Fibroblast of skin of left biceps (primary cell): ENCODE data around the gene KLF15.

Source experiments
- DNase-seq, 2 experiments: peaks; one replicate each; pipeline ENCODE4 v3.0.0-alpha.2; 2013; ENCODE audit warnings: low read depth in 2 of 2

The KLF15 gene

DNA sequence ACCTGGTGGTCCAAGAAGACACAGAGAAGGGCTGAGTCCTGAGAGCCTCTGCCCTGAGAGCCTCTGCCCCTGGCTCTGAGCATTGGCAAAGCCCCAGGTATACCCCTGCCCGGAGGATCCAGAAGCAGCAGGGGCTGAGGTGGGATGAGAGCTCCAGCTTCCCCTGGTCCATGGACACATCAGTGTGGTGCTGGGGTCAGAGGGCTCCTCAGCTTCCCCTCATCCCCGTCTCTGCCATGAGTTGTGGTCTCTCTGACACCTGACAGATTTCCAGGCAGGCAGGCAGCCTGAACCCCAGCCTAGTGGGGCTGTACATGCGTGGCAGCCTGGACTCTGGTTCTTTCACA is 3.5 kb upstream of the KLF15 start:
- no peak for DNase-seq

DNA sequence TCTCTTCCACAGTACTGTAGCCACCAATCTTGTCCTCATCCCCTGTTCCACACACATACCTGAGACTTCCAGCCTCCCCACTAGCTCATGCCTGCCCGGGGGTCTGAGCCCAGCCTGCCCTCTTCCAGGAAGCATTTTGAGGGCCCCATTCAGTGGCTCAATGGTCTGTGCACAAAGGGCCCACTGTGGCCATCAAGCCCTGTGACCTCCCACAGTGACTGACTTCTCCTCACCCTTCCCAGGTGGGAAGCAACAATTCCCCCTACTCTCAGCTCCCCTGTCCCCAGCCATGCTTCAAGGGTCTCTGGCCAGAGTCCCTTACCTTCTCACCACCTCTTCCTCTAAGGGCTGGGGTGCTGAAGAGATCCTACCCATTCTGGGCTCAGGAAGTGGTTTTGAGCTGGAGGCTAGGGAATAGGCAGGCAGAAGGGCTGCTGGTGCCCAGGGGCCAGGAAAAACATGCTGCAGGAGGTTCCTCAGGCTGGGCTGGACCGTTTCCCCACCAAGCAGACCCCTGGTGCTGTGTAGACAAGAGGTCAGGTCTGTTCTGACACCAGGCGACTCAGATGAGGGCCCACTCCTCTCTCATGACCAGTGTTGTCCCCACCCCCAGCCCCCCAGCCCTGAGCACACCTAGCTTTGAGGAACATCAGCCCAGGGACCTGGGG is 3.0 kb upstream of the KLF15 start:
- DNase-seq: no peak

DNA sequence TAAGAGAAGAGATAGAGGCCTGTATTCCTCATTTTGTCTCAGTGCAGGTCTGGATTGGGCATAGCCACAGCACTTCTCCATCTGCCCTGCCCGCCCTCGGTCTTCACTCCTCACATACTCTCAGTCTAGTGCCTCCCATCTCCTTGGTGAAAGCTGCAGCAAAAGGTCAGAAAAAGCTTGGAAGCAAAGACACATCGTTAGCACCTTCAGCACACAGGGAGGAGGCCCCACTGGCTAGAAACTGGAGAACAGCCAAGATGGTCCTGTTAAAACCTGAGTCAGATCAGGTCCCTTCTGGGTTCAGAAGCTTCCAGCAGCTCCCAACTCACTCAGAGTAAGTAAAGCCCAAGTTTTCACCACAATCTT is 1.6 kb upstream of the KLF15 start:
- DNase-seq: no peak

DNA sequence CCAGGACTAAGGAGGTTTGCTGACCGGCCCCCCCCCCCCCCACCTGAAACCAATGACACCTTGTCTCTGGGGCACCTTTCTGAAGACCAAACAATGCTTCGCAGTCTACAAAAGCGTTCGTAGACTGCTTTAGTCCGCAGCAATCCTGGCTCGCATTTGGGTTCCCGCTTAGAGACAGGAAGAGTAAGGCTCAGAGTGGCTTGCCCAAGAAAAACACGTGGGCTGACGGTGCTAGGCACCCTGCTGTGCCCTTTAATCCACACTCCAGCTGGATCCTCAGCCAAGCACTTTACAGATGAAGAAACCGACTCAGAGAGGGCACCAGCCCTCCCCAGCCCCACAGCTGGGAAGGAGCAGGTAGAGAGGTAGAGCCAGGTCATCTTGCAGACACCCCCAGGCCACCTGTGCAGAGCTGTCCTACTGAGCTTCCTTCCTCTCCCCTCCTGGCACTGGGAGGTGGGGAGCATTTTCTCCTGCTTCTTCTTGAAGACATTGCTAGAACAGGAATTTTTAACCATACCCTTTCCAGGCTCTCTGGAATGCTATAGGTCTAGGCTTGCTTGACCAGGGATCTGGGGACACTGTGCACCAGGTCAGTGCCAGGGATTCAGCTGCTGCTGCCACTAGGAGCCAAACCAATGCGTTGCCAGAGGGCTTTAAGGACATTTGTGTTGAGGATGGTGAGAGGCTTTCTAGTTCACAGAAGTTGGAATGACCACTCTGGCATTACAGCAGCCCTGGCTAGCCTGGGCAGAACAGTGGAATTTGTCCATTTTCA is 1.0 kb upstream of the KLF15 start:
- DNase-seq: no peak

DNA sequence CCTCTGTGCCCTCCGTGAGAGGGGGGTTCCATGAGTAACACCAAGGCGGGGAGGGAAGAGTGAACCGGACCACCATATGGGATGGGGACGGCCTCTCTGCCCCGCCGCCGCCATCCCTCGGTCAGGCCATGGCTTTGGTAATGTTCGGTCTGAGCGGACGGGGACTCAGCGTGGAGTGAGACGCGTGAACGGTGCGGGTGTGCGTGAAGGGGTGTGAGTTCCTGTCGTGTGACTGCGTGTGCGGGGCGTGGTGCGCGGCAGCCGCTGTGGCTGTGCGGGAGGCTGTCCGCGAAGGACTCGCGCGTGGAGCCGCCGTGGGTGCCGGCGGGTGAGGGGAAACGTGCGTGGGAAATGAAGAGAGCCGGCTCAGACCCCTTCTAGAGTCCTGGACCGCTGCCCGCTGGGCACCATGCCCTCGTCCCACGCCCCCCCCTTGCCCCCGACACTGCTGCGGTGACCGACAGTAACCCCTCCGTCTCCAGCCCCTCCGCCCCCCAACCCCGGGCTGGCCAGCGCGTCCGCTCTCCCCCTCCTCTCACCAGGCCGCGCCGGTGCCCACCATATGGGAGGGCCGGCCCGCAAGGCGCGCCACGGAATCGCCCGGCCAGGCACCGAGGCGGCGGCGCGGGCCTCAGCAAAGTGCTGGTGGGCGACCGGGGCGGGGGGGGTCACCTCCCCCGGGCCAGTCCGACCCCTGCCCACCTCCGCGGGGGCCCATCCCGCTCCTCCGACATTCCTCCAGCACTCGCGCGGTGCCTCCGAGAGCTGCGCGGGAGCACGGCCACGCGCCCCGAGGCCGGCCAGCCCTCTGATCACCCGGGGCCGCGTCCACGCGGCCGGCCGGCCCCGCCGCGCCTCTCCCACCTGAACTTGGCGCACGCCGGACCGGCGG is 589 bp downstream of the KLF15 start:
- DNase-seq: no peak

DNA sequence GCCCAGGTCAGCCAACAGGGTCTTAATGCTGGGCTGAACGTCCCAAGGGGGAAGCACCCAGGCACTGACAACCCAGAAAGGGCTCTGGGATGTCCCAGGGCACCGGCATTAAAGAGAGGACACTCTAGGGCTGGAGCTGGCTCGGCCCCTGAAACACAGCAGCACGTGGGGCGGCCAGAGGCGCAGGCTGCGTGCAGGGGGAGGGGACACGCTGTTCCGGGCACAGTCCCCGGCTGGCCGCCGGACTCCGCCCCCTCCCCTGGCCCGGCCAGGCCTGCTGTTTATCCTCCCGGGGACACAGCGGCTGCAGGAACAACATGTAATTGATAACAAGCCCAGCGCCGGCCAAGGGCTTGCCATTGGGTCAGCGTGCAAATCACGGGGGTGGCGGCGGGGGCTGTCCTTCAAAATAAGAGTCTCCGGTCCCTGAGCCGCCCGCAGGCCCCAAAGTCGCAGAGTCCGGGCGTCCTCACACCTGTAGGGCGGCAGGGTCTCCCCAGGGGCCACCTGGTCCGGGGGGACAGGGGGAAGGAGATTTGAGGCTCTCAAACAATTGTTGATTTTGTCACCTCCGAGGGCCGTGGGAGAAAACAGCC is 1.3 kb downstream of the KLF15 start:
- no peak for DNase-seq

DNA sequence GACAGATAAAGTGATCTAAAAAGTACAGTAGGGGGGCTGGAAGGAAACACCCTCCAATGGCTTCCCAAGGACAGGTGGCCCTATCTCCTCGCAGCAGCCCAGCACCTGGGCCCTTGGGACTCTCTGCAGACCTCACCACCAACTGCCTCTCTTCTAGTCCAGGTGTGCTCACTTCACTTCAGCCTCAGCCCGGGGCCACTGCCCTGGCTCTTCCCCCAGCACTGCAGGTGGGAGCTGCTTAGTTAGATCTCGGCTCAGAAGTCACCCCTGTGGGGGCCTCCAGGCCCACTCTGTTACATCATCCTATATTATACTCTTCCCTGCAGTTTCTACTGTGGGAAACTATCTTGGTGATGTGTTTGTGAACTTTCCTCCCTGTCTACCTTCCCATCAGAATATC is 2.0 kb downstream of the KLF15 start:
- DNase-seq: no peak

DNA sequence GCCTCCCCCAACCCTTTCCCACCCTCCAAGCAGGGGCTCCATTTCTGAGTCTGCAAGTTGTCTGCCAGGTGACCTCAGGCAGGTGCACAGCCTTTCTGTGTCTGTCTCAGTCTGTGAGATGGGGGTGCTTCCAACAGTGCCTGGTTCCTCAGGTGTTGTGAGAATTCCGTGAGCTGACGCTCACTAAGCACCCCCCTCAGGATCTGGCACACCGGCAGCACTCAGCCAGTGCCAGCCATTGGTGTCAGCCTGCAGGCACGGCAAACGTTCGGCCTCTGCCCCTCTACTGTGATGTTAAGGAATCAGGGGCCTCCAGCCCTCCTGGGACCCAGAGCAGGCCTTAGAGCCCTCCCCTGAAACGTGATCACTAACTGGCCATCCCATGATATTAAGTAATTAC is 2.4 kb downstream of the KLF15 start:
- no peak for DNase-seq

DNA sequence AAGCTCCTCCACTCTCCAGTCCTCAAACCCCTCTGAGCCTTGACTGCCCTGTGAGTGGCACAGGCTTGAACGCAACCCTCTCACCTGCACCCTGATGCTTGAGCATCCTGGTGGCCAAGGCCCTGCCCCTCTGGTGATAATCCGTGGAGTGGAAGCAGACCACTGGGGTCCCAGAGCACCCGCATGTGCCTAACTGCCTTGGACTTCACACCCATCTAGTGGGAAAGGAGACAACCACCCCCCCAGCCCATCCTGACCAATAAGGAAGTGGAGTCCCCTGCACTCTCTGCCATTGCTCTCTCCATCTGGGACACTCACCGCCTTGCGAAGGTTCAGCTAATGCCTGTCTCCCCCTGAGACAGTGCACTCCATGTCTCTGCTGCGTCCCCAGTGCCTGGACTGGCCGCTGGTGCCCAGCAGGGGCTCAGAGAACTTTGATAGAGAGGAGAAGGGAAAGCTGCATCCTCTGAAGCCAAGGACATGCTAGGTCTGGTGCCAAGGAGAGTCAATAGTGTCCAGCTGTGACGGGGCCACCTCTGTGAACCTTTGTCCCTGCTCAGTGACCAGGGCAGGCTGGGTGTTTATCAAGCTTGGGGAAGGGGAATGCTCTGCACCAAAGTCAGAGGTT is 3.4 kb downstream of the KLF15 start:
- DNase-seq: no peak

DNA sequence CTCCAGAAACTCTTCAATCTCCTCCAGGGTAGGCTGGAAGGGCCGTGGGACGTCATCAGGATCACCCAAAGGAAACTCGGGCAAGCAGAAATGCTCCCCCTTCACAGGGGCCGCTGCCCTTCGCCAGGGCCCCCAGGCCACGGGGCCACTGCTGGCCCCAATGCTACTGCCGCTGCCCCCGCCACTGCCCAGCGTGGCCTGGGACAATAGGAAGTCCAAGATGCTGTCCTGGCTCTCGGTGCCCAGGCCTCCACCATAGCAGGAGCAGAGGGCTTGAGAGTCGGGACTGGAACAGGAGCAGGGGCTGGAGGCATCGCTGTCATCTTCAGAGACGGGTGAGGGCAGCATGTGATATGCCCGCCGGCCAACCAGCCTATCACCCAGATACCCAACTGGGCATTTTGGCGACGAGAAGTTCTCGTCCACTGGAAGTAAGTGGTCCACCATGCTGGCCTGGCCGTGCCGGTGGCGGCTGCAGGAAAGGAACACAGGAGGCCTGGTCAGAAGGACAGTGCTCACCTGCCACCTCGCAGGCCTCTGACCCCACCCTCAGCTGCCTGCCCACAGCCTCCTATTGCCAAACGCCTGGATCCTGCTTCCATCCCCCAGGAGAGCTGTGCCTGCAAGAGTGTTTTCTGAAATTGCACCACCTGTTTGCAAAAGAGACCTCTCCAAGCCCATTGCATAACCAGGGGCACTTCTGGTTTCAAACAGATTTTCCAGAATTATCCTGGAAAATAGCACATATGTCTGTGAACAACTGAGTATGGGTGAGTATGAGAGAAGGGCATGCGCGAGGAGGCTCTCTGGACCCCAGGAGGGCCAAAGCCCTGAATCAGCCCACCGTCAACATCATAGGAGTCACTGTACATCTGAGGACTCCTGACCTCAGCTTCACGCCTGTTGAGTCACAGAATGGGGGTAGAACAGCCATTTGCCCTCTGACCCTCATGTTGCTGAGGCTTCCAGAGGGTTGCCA is 4.4 kb downstream of the KLF15 start:
- DNase-seq: no peak

DNA sequence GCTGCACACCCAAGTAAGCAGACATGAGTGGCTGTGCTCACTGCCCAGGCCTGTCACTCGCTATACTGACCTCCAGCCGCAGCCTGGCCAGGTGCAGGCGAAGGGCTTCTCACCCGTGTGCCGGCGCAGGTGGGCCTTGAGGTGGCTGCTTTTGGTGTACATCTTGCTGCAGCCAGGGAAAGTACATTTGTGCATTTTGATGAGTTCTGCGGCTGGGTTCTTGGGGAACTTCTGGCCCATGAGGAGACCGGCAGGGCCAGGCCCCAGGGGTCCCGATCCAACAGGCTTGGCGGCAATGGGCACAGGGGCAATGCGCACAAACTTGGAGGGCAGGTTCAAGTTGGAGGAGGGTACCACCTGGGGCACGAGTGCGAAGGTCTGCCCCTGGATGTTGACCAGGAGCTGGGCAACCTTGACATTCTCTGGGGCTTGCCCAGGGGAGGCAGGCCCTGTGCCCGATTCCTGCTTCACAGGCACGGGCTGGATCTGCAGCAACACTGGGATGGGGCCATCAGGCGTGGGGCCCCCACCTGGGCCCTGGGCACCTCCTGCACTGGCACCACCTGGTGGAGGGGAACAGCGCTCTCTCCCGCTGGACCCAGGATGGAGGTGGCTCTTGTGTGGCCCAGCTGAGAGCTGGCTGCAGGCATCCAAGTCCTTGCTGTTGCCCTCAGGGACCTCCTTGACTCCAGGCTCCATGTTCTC is 5.3 kb downstream of the KLF15 start:
- no peak for DNase-seq

DNA sequence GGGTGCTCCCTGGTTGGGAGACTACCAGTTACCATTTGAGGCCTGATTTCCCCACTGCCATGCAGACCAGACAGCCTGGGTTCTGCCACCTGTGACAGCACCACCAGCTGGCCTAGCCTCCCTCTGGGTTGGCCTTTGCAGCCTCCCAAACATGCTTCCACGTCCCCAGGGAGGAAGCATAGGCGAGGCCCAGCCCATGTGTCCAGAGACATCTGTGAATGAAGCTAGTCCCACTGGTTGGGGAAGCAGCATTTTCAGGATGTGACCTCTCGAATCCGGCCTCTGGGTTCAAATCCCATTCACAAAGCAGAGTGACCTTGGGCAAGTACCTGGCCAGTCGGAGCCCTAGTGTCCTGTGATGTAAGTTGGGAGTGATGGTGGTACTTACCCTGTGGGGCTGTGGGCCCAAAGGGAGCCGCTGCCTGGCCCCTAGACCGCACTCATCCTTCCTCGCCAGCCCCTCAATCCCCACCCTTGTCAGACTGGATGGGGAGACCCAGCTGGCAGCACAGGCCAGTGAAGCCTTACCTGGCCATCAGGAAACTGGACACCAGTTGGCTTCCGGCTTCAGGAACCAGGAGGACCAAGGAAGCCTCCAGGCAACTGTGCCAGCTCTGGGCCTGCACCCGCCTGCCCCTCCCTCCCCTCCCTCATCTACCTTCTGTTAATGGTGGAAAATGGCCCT is 6.0 kb downstream of the KLF15 start:
- no peak for DNase-seq

DNA sequence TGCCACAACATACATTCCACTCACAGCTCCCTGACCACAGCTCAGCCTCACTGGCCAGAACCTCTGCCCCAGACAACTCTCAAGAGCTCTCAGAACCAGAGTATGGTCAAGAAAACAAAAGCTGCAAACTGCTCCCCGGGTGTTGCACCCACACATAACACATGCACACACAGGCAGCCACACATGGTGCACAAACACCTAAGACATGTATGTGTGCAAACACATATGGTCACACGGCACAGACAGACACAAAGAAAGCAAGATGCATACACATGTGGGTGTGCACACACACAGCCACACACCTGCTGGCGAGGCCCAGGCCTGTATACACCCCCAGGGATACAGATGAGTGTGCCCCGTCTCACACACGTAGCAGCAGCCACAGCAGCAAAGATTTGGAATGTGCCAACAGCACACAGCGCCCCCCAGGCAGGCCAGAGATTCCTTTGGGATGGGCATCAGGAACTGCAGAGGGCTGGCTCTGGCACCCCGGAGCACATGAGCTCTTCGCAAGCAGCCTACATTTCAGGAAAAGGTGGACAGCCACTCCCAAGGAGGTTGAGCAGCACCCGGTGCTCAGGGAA is 6.6 kb downstream of the KLF15 start:
- no peak for DNase-seq

DNA sequence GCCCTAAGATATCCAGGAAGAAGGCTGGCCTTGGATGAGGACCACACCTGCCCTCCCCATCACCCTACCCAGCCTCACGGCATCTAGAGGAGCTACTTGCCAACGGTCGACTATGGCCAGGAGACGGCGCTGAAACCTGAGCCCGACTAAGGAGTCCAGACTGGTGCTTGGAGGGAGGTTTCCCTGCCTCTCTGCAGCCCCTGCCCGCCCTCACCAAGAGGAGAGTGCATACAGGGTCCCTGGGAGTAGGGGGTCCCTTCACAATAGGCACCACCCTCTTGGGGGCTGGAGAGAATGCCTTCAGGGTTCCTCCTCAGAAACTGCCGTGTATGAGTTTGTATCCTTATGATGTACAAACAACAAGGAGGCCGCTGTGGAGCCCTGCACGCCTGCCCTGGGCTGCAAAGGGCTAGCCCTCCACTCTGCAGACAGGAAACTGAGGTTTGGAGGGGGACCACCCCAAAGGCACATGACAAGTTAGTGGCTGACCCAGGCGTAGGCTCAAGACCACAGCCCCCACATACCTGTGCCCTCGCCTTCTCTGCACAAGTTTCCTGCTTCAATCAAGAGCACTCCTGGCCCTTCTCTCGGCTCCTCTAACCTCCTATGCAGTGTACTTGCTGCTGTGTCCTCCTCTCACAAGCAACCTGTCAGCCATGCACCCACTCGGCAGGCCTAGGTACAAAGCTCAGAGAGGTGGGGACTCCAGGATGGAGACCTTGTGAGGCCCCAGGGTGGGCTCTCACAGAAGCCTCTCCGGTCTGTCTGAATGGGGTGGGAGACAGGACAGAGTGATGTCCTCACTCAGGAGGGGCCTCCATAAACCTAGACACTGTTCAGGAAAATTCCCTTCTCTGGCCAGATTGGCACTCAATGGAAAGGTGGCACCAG is 7.4 kb downstream of the KLF15 start:
- DNase-seq: no peak

DNA sequence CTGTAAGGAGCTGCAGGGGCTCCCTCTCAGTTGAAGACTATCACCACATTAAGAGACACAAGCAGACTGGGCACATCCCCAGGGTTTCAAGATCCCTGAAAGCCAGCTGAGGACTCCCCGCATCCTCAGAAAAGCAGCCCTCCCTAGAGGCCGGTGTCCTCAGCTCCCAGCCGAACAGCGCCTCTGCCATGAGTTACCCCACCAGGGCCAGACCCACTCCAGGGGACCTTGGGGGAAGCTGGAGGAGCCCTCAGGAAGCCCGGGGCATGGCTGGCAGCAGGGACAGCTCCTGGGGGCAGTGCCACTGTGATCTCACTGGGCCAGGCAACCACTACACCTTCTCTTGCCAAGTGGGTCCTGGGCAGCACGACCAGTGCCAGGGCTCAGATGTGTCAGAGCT is 8.1 kb downstream of the KLF15 start:
- no peak for DNase-seq

DNA sequence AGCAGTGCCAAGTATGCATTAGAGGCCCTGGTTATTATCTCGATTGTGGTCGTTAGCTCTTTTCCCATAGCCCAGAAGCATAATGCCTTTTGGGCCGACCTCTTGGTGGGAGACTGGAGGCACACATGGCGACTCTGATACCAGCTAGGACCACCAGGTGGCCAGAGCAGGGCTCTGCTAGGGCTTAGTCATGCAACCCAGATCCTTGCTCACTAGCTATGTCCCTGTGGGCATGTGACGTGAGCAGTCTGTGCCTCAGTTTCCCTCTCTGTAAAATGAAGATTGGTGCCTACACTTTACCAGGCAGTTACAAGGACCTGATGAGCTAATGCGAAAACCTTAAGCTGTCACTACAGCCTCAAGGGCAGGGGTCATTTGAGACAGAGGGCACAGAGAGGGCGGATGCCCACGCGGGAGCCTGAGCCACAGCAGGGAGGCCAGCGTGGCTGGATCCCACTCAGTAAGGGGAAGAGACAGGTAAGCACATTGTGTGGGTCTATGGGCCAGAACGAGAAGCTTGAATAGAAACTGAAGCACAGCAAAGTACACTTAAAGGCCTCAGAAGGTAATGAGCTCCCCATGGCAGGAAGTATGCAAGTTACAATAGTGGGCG is 8.8 kb downstream of the KLF15 start:
- no peak for DNase-seq

DNA sequence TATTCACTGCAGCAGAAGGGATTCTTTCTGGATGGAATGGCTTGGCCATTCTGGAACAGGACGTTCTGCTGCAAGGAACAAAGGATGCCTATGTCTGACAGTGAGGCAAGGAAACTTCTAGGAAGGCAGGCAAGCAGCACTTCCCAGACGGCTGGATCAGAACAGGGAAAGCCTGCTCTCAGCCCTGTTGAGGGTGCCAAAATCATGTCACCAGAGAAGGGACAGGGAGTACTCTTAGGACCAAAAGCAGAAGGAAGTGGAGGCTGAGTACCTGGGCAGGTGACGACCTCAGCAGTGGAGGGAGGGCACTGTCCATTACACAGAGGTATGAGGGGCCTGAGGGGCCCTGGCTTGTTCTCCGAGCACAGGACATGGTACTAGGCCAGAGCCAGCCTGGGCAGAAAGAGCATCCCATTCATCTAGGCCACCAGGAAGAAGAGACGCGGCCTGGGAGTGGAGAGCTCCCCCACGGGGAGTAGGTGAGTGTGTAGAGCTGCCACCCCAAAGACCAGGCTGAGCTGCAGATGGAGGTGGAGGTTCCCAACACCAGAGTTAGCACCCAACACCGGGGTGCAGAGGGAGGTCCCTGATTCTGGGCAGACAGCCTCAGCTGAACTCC is 9.6 kb downstream of the KLF15 start:
- no peak for DNase-seq
